ENCODE results near the gene KMT5C. TPM values are rescaled to one million over a fixed set of nuclear protein-coding genes. Genes with fewer than 3 reads are reported as not detected.
"Not testable (repeated sequence)": the region's sequence is repeated elsewhere in the genome, so short reads cannot be mapped to it uniquely, and the experiment has no call there.

Gene KMT5C
- total and polyA plus RNA-seq, 2 donors (not counting 1 experiment from before 2014, with no cell fraction given) = 22.2 to 23.6 TPM

DNA sequence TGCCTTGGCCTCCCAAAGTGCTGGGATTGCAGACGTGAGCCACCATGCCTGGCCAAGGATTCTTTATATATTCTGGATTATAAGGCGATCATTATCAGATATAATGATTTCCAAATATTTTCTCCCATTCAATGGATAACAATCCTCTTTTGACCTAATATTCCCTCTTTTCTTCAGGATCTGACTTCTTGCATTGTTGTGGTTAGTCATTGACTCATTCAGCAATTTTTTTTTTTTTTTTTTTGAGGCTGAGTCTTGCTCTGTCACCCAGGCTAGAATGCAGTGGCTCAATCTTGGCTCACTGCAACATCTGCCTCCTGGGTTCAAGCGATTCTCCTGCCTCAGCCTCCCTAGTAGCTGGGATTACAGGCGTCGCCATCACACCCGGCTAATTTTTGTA, 9.9 kb upstream of the KMT5C start:
- H3K36me3 ChIP-seq (replicated peaks in 1 of 2; ENCODE audit: control extremely low read depth in 1 of 2, control insufficient read depth in 1 of 2, extremely low read depth in 1 of 2, insufficient read depth in 2 of 2, low read length in 1 of 2); H3K4me2 ChIP-seq (replicated peaks; ENCODE audit: low read depth, low read length, poor library complexity, severe bottlenecking); POLR2A ChIA-PET; H2AFZ ChIP-seq (ENCODE audit: insufficient read depth, low read depth, low read length, poor library complexity, severe bottlenecking); H3K9me3 ChIP-seq (ENCODE audit: control extremely low read depth in 1 of 3, control insufficient read depth in 2 of 3, insufficient read depth in 1 of 3, low read length in 2 of 3); H3K4me1 Mint-ChIP-seq; H3K9me3 Mint-ChIP-seq (ENCODE audit: insufficient read depth); H3K4me3 ChIP-seq (ENCODE audit: control extremely low read depth in 1 of 5, extremely low read depth in 1 of 5, insufficient read depth in 1 of 5, low read depth in 2 of 5, low read length in 4 of 5); H4K20me1 ChIP-seq (ENCODE audit: control insufficient read depth, insufficient read depth, low read length, poor library complexity, severe bottlenecking); DNase-seq; H3K4me3 Mint-ChIP-seq; intact Hi-C loops (cut with micrococcal nuclease); H3K27ac ChIP-seq (ENCODE audit: low read length in 2 of 2); H3K79me2 ChIP-seq (ENCODE audit: control insufficient read depth, insufficient read depth, low read length); CTCF ChIA-PET; H3K4me1 ChIP-seq (ENCODE audit: control insufficient read depth in 2 of 2, insufficient read depth in 2 of 2, low read length in 2 of 2); ATAC-seq (ENCODE audit: low read depth); H3K27ac Mint-ChIP-seq; H3K9ac ChIP-seq (ENCODE audit: low read length): not testable (repeated sequence)
- peaks cover 30% of the 10 kb centered on the region for H3K27me3 Mint-ChIP-seq
- 100% methylated on average over 4 of the region's 6 CpGs for WGBS (ENCODE audit: insufficient coverage)
- peaks cover 0 to 13% (median under 1%) of the 10 kb centered on the region in 4 experiments for H3K27me3 ChIP-seq (replicated peaks in 1 of 4; ENCODE audit: control extremely low read depth in 1 of 4, control insufficient read depth in 3 of 4, insufficient read depth in 4 of 4, low read length in 3 of 4)

DNA sequence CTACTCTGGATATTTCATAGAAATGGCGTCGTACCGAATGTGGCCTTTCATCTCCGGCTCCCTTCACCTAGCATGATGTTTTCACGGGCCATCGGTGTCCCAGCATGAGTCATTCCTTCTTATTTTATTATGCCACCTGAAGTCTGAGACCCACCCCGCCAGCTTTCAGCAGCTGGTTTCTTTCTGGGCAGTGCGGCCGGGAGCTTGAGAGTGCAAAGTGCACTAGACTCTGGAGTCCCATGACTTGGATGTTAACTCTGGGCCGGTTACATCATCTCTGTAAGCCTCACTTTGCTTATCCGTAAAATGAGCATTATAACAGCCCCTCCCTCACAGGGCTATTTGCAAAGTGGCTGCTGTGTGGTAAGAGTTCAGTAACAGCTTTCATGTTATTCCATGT, 5.8 kb upstream of the KMT5C start:
- no peak overlapping the region for H3K27ac Mint-ChIP-seq
- WGBS (ENCODE audit: insufficient coverage) = 96% methylated on average over 9 of the region's 11 CpGs
- Histone ChIP-seq H3K36me3 (replicated peaks in 1 of 2; ENCODE audit: control extremely low read depth in 1 of 2, control insufficient read depth in 1 of 2, extremely low read depth in 1 of 2, insufficient read depth in 2 of 2, low read length in 1 of 2) (no peaks in the 10 kb centered on the region), H3K9me3 (ENCODE audit: control extremely low read depth in 1 of 3, control insufficient read depth in 2 of 3, insufficient read depth in 1 of 3, low read length in 2 of 3) (no peaks in the 10 kb centered on the region), H2AFZ (ENCODE audit: insufficient read depth, low read depth, low read length, poor library complexity, severe bottlenecking) (no peak overlapping the region), H3K27ac (ENCODE audit: low read length in 2 of 2) (no peak overlapping the region), H3K4me2 (replicated peaks; ENCODE audit: low read depth, low read length, poor library complexity, severe bottlenecking) (no peak overlapping the region), H4K20me1 (ENCODE audit: control insufficient read depth, insufficient read depth, low read length, poor library complexity, severe bottlenecking) (no peaks in the 10 kb centered on the region), H3K27me3 (replicated peaks in 1 of 4; ENCODE audit: control extremely low read depth in 1 of 4, control insufficient read depth in 3 of 4, insufficient read depth in 4 of 4, low read length in 3 of 4) (peaks cover 0 to 20% (median 4%) of the 10 kb centered on the region in 4 experiments), H3K79me2 (ENCODE audit: control insufficient read depth, insufficient read depth, low read length) (no peaks in the 10 kb centered on the region), H3K9ac (ENCODE audit: low read length) (no peak overlapping the region), H3K4me3 (ENCODE audit: control extremely low read depth in 1 of 5, extremely low read depth in 1 of 5, insufficient read depth in 1 of 5, low read depth in 2 of 5, low read length in 4 of 5) (no peak overlapping the region), H3K4me1 (ENCODE audit: control insufficient read depth in 2 of 2, insufficient read depth in 2 of 2, low read length in 2 of 2) (peaks cover 2 to 8% of the 10 kb centered on the region in 2 donors)
- ChIA-PET CTCF (no interaction called here), POLR2A (no interaction called here)
- TF ChIP-seq CTCF (IDR thresholded peaks at IDR 0.05) (no peak), EZH2 (IDR thresholded peaks at IDR 0.05; ENCODE audit: borderline replicate concordance, insufficient read depth, low read depth, low read length, poor library complexity, severe bottlenecking) (no peak)
- peaks cover 26% of the 10 kb centered on the region for H3K27me3 Mint-ChIP-seq
- H3K9me3 Mint-ChIP-seq (ENCODE audit: insufficient read depth) = no peaks in the 10 kb centered on the region
- no peak for DNase-seq
- no peak for ATAC-seq (ENCODE audit: low read depth)
- peaks cover 5% of the 10 kb centered on the region for H3K4me1 Mint-ChIP-seq
- intact Hi-C loops (cut with micrococcal nuclease) = no loop called here
- H3K4me3 Mint-ChIP-seq = no peak overlapping the region

All from B cell (primary cell).